NB4 (cell line): ENCODE measurements around the gene PITX1.

Experiments used
- CTCF ChIP-seq: IDR thresholded peaks from one replicate; pipeline ENCODE4 v1.5.1; 2012; ENCODE audit warnings: low read depth, low read length
- POLR2A ChIP-seq: IDR thresholded peaks from 2 replicates; pipeline ENCODE4 v1.6.1; 2011; ENCODE audit warnings: mild to moderate bottlenecking; ENCODE audit not compliant: insufficient read length; ENCODE audit errors: extremely low read depth

GRCh38 chr5:135079760-135080159 is 45.7 kb upstream of the PITX1 start:
- TF ChIP-seq CTCF (no peak), POLR2A (no peak)
